Measurements from ENCODE around the gene EVPL. TPM values are rescaled to one million over a fixed set of nuclear protein-coding genes. Genes with fewer than 3 reads are reported as not detected.

Gene EVPL
- polyA plus RNA-seq, 12 donors: 0.12 to 47.8 (median 0.44) TPM; not detected in 2

GRCh38 chr17:76018801-76019200 lies 8.3 kb downstream of the EVPL start:
- no peak for DNase-seq

GRCh38 chr17:76018340-76018680 lies 8.8 kb downstream of the EVPL start:
- no peak for DNase-seq

GRCh38 chr17:76017481-76018339 lies 9.4 kb downstream of the EVPL start:
- no peak for DNase-seq

GRCh38 chr17:76014925-76015261 lies 12.2 kb downstream of the EVPL start:
- no peak for DNase-seq

- peak; percentile 59 for DNase-seq
These were observed 12.8 kb downstream of the EVPL start for GRCh38 chr17:76014100-76014924.

GRCh38 chr17:76013377-76013932 lies 13.7 kb downstream of the EVPL start:
- no peak for DNase-seq

GRCh38 chr17:76011951-76012350 lies 15.2 kb downstream of the EVPL start:
- no peak for DNase-seq

GRCh38 chr17:76009969-76010661 lies 17.0 kb downstream of the EVPL start:
- no peak for DNase-seq

- no peak for DNase-seq
These were observed 17.7 kb downstream of the EVPL start for GRCh38 chr17:76009447-76009846.

GRCh38 chr17:76008630-76009425 lies 18.3 kb downstream of the EVPL start:
- no peak for DNase-seq

- no peak for DNase-seq
These were observed 18.9 kb downstream of the EVPL start for GRCh38 chr17:76008208-76008607.

- DNase-seq: no peak
These were observed 19.3 kb downstream of the EVPL start for GRCh38 chr17:76007850-76008165.

GRCh38 chr17:76007131-76007849 lies 19.8 kb downstream of the EVPL start:
- DNase-seq: no peak

- peak; percentile 78 for DNase-seq
These were observed 21.6 kb downstream of the EVPL start for GRCh38 chr17:76005263-76006149.

- no peak for DNase-seq
These were observed 22.3 kb downstream of the EVPL start for GRCh38 chr17:76004750-76005262.

GRCh38 chr17:76003915-76004314 lies 23.2 kb downstream of the EVPL start:
- DNase-seq: no peak

- no peak for DNase-seq
These were observed 25.0 kb downstream of the EVPL start for GRCh38 chr17:76002100-76002499.

GRCh38 chr17:76000755-76001521 lies 26.2 kb downstream of the EVPL start, which contains the start of gene CDK3:
Gene CDK3 (plus strand): TSS chr17:76000855. CDS start chr17:76001426, 571 bp downstream.
- DNase-seq: no peak

All from muscle of arm (tissue), 12 donors.